Tibial artery (tissue), 4 donors: ENCODE data around the gene ANKRD27.
A peak's percentile ranks its signal among the peaks of the same experiment; 100 is the strongest.

ENCODE experiments used
- DNase-seq, 2 donors: peaks; one replicate each; pipeline ENCODE4 v3.0.0-alpha.2; 2019
- H3K27ac ChIP-seq, 2 donors: fragments of 200-600 bp; sonication (generic) in 1 of 2; 1 replicate in 1 of 2; 2 replicates in 1 of 2; pipeline ENCODE4 v1.5.1; 2018 to 2019; ENCODE audit warnings: mild to moderate bottlenecking in 1 of 2
- H3K27me3 ChIP-seq, 2 donors: fragments of 200-600 bp; sonication (generic) in 1 of 2; one replicate each; pipeline versions ENCODE4 v1.5.1 to v1.6.0; 2016 to 2019
- H3K36me3 ChIP-seq, 3 donors: fragments of 200-600 bp; sonication (generic) in 2 of 3; one replicate each; pipeline ENCODE4 v1.5.1; 2016 to 2019; ENCODE audit warnings: mild to moderate bottlenecking in 2 of 3
- H3K4me1 ChIP-seq, 4 donors: fragments of 200-600 bp; sonication (generic) in 2 of 4; 1 replicate in 3 of 4; 2 replicates in 1 of 4; pipeline ENCODE4 v1.5.1; 2016 to 2019
- H3K4me3 ChIP-seq, 2 donors: fragments of 200-600 bp; sonication (generic) in 1 of 2; 1 replicate in 1 of 2; 2 replicates in 1 of 2; pipeline ENCODE4 v1.5.1; 2018 to 2019; ENCODE audit warnings: mild to moderate bottlenecking in 2 of 2
- H3K9me3 ChIP-seq, 3 donors: fragments of 200-600 bp; sonication (generic) in 1 of 3; one replicate each; pipeline ENCODE4 v1.5.1; 2016 to 2019
- intact Hi-C: fragments of 100-400 bp; cut with DNase I; formaldehyde crosslinking; loops from one replicate; pipeline ENCODE4 v1.15.0; 2023; ENCODE audit warnings: low total_unique reads
- TF ChIP-seq, protein P1 (sequence below), 2 experiments: fragments of 200-600 bp in 1 of 2; fragments of 450-650 bp in 1 of 2; IDR thresholded peaks; one replicate each; pipeline ENCODE4 v1.5.1; 2017 to 2019; ENCODE audit warnings: antibody characterized with exemption in 2 of 2, mild to moderate bottlenecking in 1 of 2, moderate library complexity in 1 of 2

ANKRD27 gene

DNA sequence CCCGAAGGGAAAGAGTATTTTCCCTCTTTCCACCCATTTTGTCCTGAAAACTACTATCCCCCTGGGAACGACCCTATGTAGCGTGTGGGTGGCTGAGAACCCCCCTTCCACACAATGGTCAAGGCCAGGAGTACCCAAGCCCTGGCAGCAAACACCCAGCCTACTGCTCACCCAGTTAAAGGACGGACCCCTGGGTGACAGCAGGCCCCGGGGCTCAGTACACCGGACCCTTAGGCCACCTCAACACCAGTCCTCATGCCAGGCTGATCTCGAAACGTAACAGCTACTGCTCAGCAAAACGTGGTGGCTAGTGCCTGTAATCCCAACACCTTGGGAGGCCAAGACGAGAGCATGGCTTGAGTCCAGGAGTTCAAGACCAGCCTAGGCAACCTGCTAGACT, 1.4 kb downstream of the ANKRD27 start:
- peaks cover 0 to 28% of the 10 kb centered on the region in 2 donors for H3K27me3 ChIP-seq
- no peaks in the 10 kb centered on the region for H3K36me3 ChIP-seq
- H3K4me3 ChIP-seq: peak overlapping the region in 1 of 2 donors; percentile 81
- TF ChIP-seq, protein P1, sequence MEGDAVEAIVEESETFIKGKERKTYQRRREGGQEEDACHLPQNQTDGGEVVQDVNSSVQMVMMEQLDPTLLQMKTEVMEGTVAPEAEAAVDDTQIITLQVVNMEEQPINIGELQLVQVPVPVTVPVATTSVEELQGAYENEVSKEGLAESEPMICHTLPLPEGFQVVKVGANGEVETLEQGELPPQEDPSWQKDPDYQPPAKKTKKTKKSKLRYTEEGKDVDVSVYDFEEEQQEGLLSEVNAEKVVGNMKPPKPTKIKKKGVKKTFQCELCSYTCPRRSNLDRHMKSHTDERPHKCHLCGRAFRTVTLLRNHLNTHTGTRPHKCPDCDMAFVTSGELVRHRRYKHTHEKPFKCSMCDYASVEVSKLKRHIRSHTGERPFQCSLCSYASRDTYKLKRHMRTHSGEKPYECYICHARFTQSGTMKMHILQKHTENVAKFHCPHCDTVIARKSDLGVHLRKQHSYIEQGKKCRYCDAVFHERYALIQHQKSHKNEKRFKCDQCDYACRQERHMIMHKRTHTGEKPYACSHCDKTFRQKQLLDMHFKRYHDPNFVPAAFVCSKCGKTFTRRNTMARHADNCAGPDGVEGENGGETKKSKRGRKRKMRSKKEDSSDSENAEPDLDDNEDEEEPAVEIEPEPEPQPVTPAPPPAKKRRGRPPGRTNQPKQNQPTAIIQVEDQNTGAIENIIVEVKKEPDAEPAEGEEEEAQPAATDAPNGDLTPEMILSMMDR (IDR thresholded peaks at IDR 0.05): no peak
- no peak overlapping the region for H3K27ac ChIP-seq
- DNase-seq: no peak
- intact Hi-C loops: loop anchor here (10.0 kb wide), 2 partner anchors 89 to 329 kb away; partner anchors contain the start of genes PDCD5 and ZNF507
- H3K9me3 ChIP-seq: no peaks in the 10 kb centered on the region
- H3K4me1 ChIP-seq: peaks cover 0 to 33% (median 25%) of the 10 kb centered on the region in 4 donors

DNA sequence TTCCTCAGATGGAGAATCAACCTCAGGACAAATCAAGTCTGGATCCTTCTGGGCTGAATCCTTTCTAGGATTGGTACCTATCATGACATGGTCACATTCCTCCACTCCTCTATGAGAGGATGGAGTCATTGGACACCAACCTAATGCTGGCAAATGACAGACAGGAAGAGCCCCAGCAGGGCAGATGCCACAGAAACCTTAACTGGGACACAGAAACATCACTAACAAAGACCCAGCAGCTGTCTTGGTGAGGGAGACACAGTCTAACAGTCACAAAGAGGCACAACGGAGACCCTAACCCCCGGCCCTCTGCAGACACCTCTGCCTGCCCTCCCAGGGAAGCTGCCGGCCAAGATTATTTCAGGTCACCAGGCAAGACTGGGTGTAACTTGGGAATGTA, 2.1 kb downstream of the ANKRD27 start:
- H3K36me3 ChIP-seq: no peaks in the 10 kb centered on the region
- no peak overlapping the region for H3K27ac ChIP-seq
- TF ChIP-seq, protein P1 (IDR thresholded peaks at IDR 0.05): no peak
- intact Hi-C loops: loop anchor here (10.0 kb wide), 2 partner anchors 88 to 328 kb away; partner anchors contain the start of genes PDCD5 and ZNF507
- H3K4me3 ChIP-seq: no peak overlapping the region
- peaks cover 0 to 33% (median 25%) of the 10 kb centered on the region in 4 donors for H3K4me1 ChIP-seq
- DNase-seq: no peak
- H3K9me3 ChIP-seq: no peaks in the 10 kb centered on the region
- peaks cover 0 to 24% of the 10 kb centered on the region in 2 donors for H3K27me3 ChIP-seq

DNA sequence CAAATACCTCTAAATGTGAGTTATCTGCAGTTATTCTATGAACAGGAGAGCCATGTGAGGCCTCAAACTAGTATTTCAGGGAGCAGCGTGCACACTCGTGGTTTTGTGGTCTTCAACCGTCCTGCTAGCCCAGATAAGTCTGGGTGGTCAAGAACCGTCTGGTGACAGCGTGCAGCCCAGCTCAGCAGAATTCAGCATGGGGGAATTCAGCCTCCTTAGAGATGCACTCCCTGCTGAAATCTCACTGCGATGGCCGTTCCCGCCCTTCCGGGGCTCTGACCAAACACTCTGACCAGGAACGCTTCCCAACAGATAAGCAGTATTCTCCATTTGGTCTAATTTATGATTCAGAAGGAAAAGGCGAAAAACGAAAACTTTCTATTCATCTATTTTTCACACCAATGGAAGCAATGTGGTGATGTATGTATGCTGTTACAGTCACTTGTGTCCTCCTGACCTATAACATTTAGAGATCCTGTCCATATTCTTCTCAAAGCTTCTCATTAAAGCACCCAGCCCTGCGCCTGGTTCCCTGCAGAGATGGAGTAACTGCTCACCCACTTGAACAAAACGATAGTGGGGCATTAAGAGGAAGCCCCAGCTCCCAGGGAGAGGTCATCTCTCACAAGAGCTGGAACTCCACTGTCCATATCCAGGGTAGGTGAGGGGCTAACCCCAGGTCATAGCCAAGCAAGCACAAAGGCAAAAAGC, 2.9 kb downstream of the ANKRD27 start:
- Histone ChIP-seq H3K36me3 (peaks cover 0 to 2% (median under 1%) of the 10 kb centered on the region in 3 donors), H3K9me3 (no peaks in the 10 kb centered on the region), H3K4me1 (peaks cover 0 to 33% (median 25%) of the 10 kb centered on the region in 4 donors), H3K27me3 (peaks cover 0 to 17% of the 10 kb centered on the region in 2 donors), H3K4me3 (no peak overlapping the region), H3K27ac (no peak overlapping the region)
- intact Hi-C loops: loop anchor here (10.0 kb wide), 2 partner anchors 87 to 327 kb away; partner anchors contain the start of genes PDCD5 and ZNF507
- DNase-seq: no peak
- TF ChIP-seq, protein P1 (IDR thresholded peaks at IDR 0.05): no peak

DNA sequence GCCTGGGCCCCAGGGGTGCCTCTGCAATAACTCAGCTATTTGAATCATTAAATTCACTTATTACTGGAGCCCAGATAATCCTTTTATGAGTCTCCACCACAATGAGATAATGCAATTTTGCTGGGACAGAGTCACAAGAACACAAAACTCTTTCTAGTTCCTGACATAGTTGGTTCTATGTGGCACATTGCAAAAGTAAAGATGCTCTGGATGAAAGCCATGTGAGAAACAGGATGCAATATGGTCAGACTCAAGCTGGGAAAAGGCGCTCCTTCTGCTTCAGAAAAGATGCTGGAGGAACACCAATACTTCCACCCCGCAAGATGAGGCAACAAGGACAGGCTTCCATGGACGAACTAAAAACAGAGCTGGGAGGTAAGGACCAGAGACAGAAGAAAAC, 5.7 kb downstream of the ANKRD27 start:
- Histone ChIP-seq H3K9me3 (no peaks in the 10 kb centered on the region), H3K36me3 (peaks cover 0 to 4% (median 4%) of the 10 kb centered on the region in 3 donors), H3K4me1 (peaks cover 0 to 15% (median 14%) of the 10 kb centered on the region in 4 donors), H3K4me3 (no peak overlapping the region), H3K27me3 (no peaks in the 10 kb centered on the region), H3K27ac (no peak overlapping the region)
- intact Hi-C loops: no loop called here
- TF ChIP-seq, protein P1 (IDR thresholded peaks at IDR 0.05): no peak
- DNase-seq: no peak

DNA sequence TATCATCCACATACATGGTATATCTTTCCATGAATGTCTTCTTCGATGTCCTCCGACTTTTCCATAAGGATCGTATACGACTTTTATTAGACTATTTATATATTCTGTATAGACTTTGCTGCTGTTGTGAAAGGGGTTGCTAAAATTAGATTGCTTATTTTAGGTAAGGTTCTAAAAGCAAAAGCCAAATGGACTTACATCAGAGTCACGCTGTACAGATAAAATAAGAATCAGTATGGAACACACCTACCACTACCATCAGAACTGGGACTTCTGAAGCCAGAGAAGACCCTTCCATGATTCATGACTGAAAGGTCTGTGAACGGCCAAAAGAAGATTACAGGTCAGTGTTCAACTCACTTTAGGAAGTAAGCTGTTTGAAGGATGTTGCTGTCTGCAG, 8.9 kb downstream of the ANKRD27 start:
- no peak for DNase-seq
- intact Hi-C loops: no loop called here
- TF ChIP-seq, protein P1 (IDR thresholded peaks at IDR 0.05): no peak
- H3K27me3 ChIP-seq: no peaks in the 10 kb centered on the region
- H3K4me3 ChIP-seq: no peak overlapping the region
- no peaks in the 10 kb centered on the region for H3K4me1 ChIP-seq
- peaks cover 0 to 16% (median 4%) of the 10 kb centered on the region in 3 donors for H3K36me3 ChIP-seq
- no peaks in the 10 kb centered on the region for H3K9me3 ChIP-seq
- H3K27ac ChIP-seq: no peak overlapping the region
